Measurements from ENCODE around the gene ZBTB7C.

- TF ChIP-seq FOXK2 (IDR thresholded peaks at IDR 0.05) (no peak), SUZ12 (IDR thresholded peaks at IDR 0.05) (no peak), ELF4 (IDR thresholded peaks at IDR 0.05) (no peak), ARNT (IDR thresholded peaks at IDR 0.05) (no peak), FOXM1 (IDR thresholded peaks at IDR 0.05; ENCODE audit: borderline replicate concordance) (no peak), SP1 (IDR thresholded peaks at IDR 0.05) (no peak), BHLHE40 (IDR thresholded peaks at IDR 0.05; ENCODE audit: borderline replicate concordance) (no peak), TARDBP (IDR thresholded peaks at IDR 0.05) (no peak), HDGF (IDR thresholded peaks at IDR 0.05; ENCODE audit: borderline replicate concordance) (no peak), FOXA1 (IDR thresholded peaks at IDR 0.05) (no peak)
Measured at GRCh38 chr18:48155856-48156255, 253.3 kb downstream of the ZBTB7C start.
